Uterus (tissue), 4 donors: Measurements from ENCODE around the gene XYLT2. TPM values are rescaled to one million over a fixed set of nuclear protein-coding genes. Genes with fewer than 3 reads are reported as not detected.
"Not testable (repeated sequence)": the region's sequence is repeated elsewhere in the genome, so short reads cannot be mapped to it uniquely, and the experiment has no call there.

Experiments
- DNase-seq, 2 donors: peaks; one replicate each; pipeline ENCODE4 v3.0.0-alpha.2; 2019 to 2020
- H3K27ac ChIP-seq, 2 donors: fragments of 200-600 bp; sonication (generic); 1 replicate in 1 of 2; 2 replicates in 1 of 2; pipeline ENCODE4 v1.5.1; 2016 to 2018
- H3K27me3 ChIP-seq, 2 donors: fragments of 200-600 bp; sonication (generic); one replicate each; pipeline ENCODE4 v1.5.1; 2018 to 2019; ENCODE audit warnings: control low read depth in 1 of 2
- H3K36me3 ChIP-seq, 2 donors: fragments of 200-600 bp; sonication (generic); one replicate each; pipeline ENCODE4 v1.5.1; 2019; ENCODE audit warnings: control low read depth in 1 of 2
- H3K4me1 ChIP-seq, 2 donors: fragments of 200-600 bp; sonication (generic); one replicate each; pipeline ENCODE4 v1.5.1; 2018 to 2019; ENCODE audit warnings: control low read depth in 1 of 2
- H3K4me3 ChIP-seq, 2 donors: fragments of 200-600 bp; sonication (generic); 1 replicate in 1 of 2; 2 replicates in 1 of 2; pipeline ENCODE4 v1.5.1; 2018 to 2019; ENCODE audit warnings: mild to moderate bottlenecking in 1 of 2
- H3K9me3 ChIP-seq, 2 donors: fragments of 200-600 bp; sonication (generic); one replicate each; pipeline ENCODE4 v1.5.1; 2019; ENCODE audit warnings: control low read depth in 1 of 2
- POLR2A ChIP-seq, 2 donors: fragments of 450-650 bp; IDR thresholded peaks; one replicate each; pipeline ENCODE4 v1.6.1; 2016; ENCODE audit warnings: antibody characterized with exemption in 2 of 2, mild to moderate bottlenecking in 1 of 2, moderate library complexity in 1 of 2
- intact Hi-C: fragments of 100-400 bp; cut with DNase I; formaldehyde crosslinking; loops from one replicate; pipeline ENCODE4 v1.15.1; 2023; ENCODE audit warnings: low total_unique reads
- total RNA-seq, 4 donors: library from RNA; depleted of rRNA in 3 of 4; stranded (reverse); fragments of >200 nt in 3 of 4; gene quantifications; one replicate each; pipeline versions ENCODE4 v1.1.0 to v1.2.4, GENCODE V29; 2014 to 2023
- TF ChIP-seq, protein P1 (sequence below), 4 experiments: fragments of 200-600 bp in 2 of 4; fragments of 450-650 bp in 2 of 4; sonication (generic) in 2 of 4; IDR thresholded peaks; one replicate each; pipeline ENCODE4 v1.5.1; 2016 to 2019; ENCODE audit warnings: antibody characterized with exemption in 4 of 4, mild to moderate bottlenecking in 2 of 4, moderate library complexity in 1 of 4
- donor health status: DM: yes; HTN: yes; CAD: no.

The XYLT2 gene
- total RNA-seq, 4 donors from 2014 or later = 23.5 to 34.0 (median 28.5) TPM

DNA sequence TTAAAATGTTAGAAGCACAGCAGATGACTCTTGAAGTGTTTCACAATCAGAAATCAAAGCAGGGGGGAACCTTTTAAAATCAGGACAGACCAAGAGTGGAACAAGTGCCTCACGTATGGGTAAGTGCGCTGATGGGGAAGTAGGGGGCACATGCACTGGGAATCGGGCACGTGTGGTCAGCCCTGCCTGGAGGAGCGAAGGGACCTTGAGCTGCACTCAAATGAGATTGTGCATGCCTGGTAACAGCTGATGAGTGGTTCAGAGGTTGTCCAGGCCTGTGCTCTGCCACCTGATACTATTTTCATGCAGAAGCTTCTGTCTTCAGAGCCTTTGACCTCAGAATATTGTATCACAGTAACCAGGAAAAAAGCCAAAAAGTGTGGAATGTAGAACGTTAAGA lies 13.7 kb upstream of the XYLT2 start:
- intact Hi-C loops = no loop called here
- H3K27ac ChIP-seq = no peak overlapping the region
- H3K4me3 ChIP-seq = no peak overlapping the region
- H3K36me3 ChIP-seq = no peaks in the 10 kb centered on the region
- DNase-seq = no peak
- no peaks in the 10 kb centered on the region for H3K27me3 ChIP-seq
- H3K9me3 ChIP-seq = no peaks in the 10 kb centered on the region
- TF ChIP-seq, protein P1, sequence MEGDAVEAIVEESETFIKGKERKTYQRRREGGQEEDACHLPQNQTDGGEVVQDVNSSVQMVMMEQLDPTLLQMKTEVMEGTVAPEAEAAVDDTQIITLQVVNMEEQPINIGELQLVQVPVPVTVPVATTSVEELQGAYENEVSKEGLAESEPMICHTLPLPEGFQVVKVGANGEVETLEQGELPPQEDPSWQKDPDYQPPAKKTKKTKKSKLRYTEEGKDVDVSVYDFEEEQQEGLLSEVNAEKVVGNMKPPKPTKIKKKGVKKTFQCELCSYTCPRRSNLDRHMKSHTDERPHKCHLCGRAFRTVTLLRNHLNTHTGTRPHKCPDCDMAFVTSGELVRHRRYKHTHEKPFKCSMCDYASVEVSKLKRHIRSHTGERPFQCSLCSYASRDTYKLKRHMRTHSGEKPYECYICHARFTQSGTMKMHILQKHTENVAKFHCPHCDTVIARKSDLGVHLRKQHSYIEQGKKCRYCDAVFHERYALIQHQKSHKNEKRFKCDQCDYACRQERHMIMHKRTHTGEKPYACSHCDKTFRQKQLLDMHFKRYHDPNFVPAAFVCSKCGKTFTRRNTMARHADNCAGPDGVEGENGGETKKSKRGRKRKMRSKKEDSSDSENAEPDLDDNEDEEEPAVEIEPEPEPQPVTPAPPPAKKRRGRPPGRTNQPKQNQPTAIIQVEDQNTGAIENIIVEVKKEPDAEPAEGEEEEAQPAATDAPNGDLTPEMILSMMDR (IDR thresholded peaks at IDR 0.05) = no peak
- no peaks in the 10 kb centered on the region for H3K4me1 ChIP-seq

GRCh38 chr17:50333291-50334057 lies 12.5 kb upstream of the XYLT2 start:
- H3K36me3 ChIP-seq, DNase-seq, intact Hi-C loops: not testable (repeated sequence)

GRCh38 chr17:50337956-50338355 lies 8.0 kb upstream of the XYLT2 start:
- Histone ChIP-seq H3K27me3 (no peaks in the 10 kb centered on the region), H3K27ac (no peak overlapping the region), H3K36me3 (no peaks in the 10 kb centered on the region), H3K4me1 (no peaks in the 10 kb centered on the region), H3K4me3 (no peak overlapping the region), H3K9me3 (no peaks in the 10 kb centered on the region)
- DNase-seq = no peak
- intact Hi-C loops = no loop called here
- TF ChIP-seq, protein P1 (IDR thresholded peaks at IDR 0.05) = no peak
- TF ChIP-seq POLR2A (IDR thresholded peaks at IDR 0.05) = no peak

More at GRCh38 chr17:50333291-50334057, 12.5 kb upstream of the XYLT2 start:
- not testable (repeated sequence) for H3K4me3 ChIP-seq, H3K27ac ChIP-seq, H3K9me3 ChIP-seq, H3K4me1 ChIP-seq, H3K27me3 ChIP-seq

DNA sequence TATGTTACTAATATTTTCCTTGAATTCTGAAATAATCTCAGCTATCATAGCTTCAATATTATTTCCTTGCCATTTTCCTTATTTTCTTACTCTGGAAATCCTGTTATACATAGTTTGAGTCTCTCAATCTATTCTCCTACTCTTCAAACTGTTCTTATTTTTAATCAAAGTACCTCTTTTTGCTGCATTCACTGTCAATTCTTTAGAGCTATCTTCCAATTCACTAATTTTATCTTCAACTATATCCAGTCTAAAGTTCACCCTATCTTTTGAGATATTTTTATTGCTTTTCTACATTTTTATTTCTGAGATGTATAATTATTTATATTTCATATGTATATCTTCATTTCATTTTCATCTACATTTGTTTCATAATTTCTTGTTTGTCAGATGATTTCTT lies 7.3 kb upstream of the XYLT2 start:
- intact Hi-C loops = no loop called here
- no peak overlapping the region for H3K27ac ChIP-seq
- TF ChIP-seq, protein P1 (IDR thresholded peaks at IDR 0.05) = no peak
- TF ChIP-seq POLR2A (IDR thresholded peaks at IDR 0.05) = no peak
- no peaks in the 10 kb centered on the region for H3K4me1 ChIP-seq
- DNase-seq = no peak
- no peaks in the 10 kb centered on the region for H3K9me3 ChIP-seq
- H3K27me3 ChIP-seq = no peaks in the 10 kb centered on the region
- no peaks in the 10 kb centered on the region for H3K36me3 ChIP-seq
- H3K4me3 ChIP-seq = no peak overlapping the region

DNA sequence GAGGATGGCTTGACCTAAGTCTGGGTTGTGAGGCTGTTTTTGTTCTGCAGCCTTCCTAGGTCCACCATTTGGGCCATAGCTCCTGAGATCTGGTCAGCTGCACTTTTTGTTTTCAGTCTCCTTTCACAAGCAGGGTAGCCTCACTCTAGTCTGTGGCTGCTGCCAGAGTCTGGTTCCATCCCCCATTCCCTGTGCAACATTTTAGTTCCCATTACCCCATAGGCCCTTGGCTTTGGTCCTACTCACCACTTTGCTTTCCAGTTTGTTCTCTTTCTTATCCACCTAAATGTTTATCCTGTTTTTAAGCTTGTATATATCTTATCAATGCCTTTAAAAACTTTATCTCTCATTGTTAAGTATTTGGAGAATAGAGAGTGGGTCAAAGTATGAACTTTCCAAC lies 6.5 kb upstream of the XYLT2 start:
- Histone ChIP-seq H3K27me3 (no peaks in the 10 kb centered on the region), H3K4me1 (no peaks in the 10 kb centered on the region), H3K9me3 (no peaks in the 10 kb centered on the region), H3K27ac (no peak overlapping the region), H3K4me3 (no peak overlapping the region), H3K36me3 (no peaks in the 10 kb centered on the region)
- TF ChIP-seq, protein P1 (IDR thresholded peaks at IDR 0.05) = no peak
- TF ChIP-seq POLR2A (IDR thresholded peaks at IDR 0.05) = no peak
- DNase-seq = no peak
- intact Hi-C loops = no loop called here
